Measurements from ENCODE around the gene SMIM26.

GRCh38 chr20:18611492-18611891 lies 44.3 kb downstream of the SMIM26 start:
- TF ChIP-seq POLR2AphosphoS2 (IDR thresholded peaks at IDR 0.05; ENCODE audit: low read length) (no peak), EZH2 (IDR thresholded peaks at IDR 0.05; ENCODE audit: borderline replicate concordance, low read depth, low read length) (no peak), NCOR1 (IDR thresholded peaks at IDR 0.05) (no peak)
